ENCODE data around the gene ROR1.
A peak's percentile ranks its signal among the peaks of the same experiment; 100 is the strongest.

Gene ROR1

DNA sequence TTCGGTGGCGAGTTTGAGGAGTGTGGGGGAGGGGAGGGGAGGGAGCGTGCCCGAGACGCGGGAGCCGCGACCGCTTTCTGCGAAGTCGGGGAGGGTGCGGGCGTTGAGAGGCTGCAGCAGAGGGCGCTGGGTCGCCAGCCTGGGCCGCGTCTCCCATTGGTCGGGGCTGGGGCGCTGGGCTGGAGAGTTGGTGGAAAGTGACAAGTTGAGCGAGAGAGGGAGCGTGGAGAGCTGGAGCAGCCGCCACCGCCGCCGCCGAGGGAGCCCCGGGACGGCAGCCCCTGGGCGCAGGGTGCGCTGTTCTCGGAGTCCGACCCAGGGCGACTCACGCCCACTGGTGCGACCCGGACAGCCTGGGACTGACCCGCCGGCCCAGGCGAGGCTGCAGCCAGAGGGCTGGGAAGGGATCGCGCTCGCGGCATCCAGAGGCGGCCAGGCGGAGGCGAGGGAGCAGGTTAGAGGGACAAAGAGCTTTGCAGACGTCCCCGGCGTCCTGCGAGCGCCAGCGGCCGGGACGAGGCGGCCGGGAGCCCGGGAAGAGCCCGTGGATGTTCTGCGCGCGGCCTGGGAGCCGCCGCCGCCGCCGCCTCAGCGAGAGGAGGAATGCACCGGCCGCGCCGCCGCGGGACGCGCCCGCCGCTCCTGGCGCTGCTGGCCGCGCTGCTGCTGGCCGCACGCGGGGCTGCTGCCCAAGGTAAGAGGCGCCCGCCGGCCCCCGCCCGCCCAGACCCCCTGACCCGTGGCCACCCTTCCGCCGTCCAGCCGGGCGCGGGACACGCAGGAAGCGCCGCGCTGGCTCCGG, at the start of gene ROR1:
Gene ROR1 (plus strand): TSS at position 203 of the 802 bp plus-strand sequence.
- peak; percentile 96 for DNase-seq

DNA sequence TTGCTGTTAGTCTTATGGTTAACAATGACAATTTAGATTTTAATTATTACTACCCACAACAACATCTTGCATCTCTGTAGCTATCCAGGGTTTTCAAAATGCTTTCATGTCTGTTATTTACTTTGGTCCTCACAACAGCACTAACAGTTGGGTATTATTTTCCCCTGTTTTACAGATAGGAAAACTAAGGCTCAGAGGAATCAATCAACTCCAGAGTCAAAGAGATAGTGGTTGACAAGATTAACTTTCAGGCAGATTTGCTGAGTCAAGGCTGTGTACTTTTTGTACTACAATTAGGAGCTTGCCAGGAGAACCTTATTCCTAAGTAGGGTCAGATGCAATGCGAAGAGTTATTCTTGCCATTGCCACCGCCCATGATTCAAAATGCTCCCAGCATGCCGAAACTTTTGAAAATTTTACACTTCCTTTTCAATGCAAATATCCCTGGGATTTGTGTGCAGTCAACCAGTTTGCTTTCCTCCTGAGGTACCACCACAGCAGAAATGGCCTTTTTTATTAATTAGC, 49.4 kb upstream of the ROR1 start:
- no peak for DNase-seq

GRCh38 chr1:63728611-63729226, 45.1 kb upstream of the ROR1 start:
- no peak for DNase-seq

GRCh38 chr1:63729227-63729620, 44.6 kb upstream of the ROR1 start:
- DNase-seq = no peak

DNA sequence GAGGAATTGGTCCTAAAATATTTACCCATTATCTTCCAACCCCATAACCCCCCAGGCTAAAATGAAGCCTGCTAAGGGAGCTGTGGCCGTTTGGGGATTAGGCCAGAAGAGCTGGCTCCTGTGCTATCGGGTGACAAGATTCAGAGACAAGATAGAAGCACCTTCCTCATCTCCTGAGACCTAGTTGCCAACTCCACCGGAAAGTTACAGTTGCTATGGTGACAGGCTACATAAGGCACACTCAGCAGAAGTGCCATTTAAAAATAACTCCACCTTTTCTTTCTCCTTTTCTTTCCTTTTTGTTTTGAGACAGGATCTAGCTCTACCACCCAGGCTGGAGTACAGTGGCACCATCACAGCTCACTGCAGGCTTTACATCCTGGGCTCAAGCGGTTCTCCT, 43.6 kb upstream of the ROR1 start:
- DNase-seq = peak; percentile 73

GRCh38 chr1:63731117-63732043, 42.4 kb upstream of the ROR1 start:
- DNase-seq = no peak

DNA sequence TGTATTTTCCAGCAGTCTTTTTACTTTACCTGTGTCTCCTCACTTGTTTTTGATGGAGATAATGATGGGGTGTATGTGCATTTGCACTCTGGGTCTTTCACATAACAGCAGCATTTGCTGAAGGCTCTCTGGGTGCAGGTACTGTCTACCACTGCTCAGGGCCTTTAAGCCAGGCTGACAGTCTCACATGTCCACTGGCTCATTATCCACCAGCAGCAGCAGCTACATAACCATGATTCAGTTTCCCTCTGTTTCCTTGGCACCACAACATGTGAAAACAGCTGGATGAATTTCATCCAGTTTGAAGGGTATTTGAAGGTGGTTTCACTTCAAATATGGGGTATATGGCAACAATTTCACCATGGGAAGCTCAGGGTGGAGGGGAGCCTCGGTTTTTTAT, 41.2 kb upstream of the ROR1 start:
- no peak for DNase-seq

DNA sequence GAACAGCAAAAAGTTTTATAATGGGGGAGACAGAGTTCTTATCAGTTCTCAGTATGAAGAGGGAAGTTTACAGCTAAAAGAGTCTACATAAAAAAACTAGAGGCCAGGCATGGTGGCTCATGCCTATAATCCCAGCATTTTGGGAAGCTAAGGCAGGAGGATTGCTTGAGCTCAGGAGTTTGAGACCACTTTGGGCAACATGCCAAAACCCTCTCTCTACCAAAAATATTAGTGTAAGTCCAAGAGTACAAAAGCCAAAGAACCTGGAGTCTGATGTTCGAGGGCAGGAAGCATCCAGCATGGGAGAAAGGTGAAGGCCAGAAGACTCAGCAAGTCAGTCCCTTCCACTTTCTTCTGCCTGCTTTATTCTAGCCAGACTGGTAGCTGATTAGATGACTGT, 35.0 kb upstream of the ROR1 start:
- no peak for DNase-seq

DNA sequence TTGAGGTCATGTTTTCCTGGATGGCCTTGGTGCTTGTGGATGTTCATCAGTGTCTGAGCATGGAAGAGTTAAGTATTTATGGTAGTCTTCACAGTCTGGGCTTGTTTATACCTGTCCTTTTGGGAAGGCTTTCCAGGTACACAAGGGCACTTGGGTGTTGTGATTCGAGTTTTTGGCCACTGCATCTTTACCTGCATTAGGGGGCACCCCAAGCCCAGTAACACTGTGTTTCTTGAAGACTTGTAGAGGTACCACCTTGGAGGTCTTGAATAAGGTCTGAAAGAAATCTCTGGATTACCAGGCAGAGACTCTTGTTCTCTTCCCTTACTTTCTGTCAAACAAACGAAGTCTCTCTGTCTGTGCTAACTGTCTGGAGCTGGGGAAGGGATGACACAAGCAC, 34.4 kb upstream of the ROR1 start:
- no peak for DNase-seq

DNA sequence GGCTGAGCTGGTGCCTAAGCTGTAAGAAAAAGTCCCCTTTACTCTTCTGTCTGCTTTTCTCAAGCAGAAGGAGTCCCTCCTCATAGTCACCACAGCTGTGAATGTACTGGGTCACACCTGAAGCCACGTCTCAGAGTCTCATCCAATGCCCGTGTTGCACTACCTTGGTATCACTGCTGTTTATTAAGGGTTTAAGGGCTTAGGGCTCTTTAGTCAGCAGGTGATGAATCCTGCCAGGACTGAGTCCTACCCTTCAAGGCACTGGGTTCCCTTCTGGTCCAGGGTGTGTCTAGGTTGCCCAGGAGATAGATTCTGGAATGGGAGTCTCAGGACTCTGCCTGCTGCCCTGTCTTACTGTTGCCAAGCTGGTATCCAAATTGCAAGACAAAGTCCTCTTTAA, 33.4 kb upstream of the ROR1 start:
- no peak for DNase-seq

DNA sequence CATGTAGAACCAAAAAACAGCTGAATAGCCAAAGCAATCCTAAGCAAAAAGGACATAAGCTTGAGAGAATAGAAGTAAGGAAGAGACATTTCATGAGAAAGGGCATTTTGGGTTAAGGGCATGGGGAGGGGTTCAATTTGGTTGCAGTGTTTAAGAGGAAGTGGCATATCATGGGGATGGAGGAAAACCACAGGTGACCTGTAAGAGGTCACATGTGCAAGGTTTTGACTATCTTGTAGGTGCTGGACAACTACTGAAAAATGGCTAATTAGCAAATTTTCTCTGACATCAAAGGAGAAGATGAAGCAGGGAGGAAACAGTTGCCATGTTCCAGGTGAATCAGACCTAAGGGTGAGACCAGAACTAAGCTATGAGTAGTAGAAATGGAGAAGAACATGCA, 31.3 kb upstream of the ROR1 start:
- DNase-seq = no peak

- no peak for DNase-seq
These were observed 30.0 kb upstream of the ROR1 start for GRCh38 chr1:63743781-63744180.

GRCh38 chr1:63746129-63746864, 27.5 kb upstream of the ROR1 start:
- peak; percentile 36 for DNase-seq

DNA sequence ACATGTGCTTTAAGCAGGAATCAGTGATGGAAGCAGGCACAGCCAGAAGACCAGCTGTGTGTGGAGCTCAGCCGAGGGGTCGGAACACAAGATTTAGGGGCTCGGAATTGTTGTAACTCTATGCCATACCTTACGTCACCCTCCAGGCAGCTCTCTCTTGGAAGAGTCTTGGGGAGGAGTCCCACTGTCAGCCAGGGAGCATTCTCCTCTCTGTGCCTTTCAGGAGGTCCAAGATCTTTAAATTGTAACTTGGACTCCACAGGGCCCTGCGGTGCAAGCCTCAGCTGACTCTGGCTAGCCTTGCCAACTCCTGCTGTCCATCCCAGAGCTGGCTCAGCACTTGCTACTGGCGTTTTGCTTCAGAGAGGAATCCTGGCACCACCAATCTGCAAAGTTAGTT, 26.4 kb upstream of the ROR1 start:
- DNase-seq = no peak

- no peak for DNase-seq
These were observed 25.7 kb upstream of the ROR1 start for GRCh38 chr1:63748046-63748580.

GRCh38 chr1:63748641-63749040, 25.2 kb upstream of the ROR1 start:
- no peak for DNase-seq

DNA sequence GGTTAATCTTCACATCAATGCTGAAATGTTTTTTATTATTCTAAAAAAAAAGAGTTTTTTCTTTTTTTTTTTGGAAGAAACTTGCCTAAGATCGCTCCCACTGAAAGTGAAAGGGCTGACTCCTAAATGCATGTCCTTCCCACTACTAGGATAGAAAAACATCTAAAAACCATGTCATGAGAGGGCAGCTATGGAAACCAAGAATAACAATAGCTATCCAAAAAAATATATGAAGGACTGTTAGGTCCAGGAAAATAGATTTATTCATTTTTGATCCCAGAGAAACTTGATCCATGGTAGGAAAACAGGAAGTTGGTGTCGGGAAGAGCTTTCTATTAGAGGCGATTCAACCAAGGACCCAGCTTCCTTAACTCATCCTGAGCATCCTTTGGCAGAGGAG, 23.1 kb upstream of the ROR1 start:
- DNase-seq = no peak

- no peak for DNase-seq
These were observed 21.6 kb upstream of the ROR1 start for GRCh38 chr1:63752176-63752575.

GRCh38 chr1:63753591-63753990, 20.2 kb upstream of the ROR1 start:
- DNase-seq = no peak

- no peak for DNase-seq
These were observed 17.0 kb upstream of the ROR1 start for GRCh38 chr1:63756839-63757238.

DNA sequence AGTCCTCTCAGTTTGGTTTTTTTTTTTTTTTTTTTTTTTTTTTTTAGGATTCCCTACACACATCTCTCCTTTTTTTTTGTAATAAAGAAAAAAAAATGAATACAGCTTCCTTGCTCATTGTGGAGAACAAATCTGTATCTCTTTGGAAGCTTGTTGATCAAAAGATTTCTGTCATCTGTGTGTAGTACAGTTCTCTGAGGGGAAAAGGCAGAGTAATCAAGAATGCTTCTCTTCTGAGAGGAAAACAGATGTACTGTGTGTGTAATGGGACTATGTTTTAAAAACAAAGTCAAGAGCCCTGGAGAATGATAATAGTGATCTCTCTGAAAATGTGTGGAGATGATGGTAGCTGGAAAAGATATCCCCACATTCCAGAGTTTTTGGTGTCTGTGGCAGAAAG, 16.5 kb upstream of the ROR1 start:
- no peak for DNase-seq

GRCh38 chr1:63758791-63759190, 15.0 kb upstream of the ROR1 start:
- no peak for DNase-seq

All from retina (tissue), 1 donor.